BLaER1 (cell line): ENCODE measurements around the gene MFSD2A.

ENCODE experiments used
- H3K27ac ChIP-seq: shearing (Covaris generic); formaldehyde crosslinking; 2 replicates; pipeline ENCODE4 v1.8.1; 2022
- H3K27me3 ChIP-seq: shearing (Covaris generic); formaldehyde crosslinking; 2 replicates; pipeline ENCODE4 v1.8.1; 2022
- H3K36me3 ChIP-seq: shearing (Covaris generic); formaldehyde crosslinking; 2 replicates; pipeline ENCODE4 v1.8.1; 2022
- H3K4me1 ChIP-seq: shearing (Covaris generic); formaldehyde crosslinking; 2 replicates; pipeline ENCODE4 v1.8.1; 2022
- H3K4me2 ChIP-seq: shearing (Covaris generic); formaldehyde crosslinking; 2 replicates; pipeline ENCODE4 v1.8.1; 2022
- H3K4me3 ChIP-seq: shearing (Covaris generic); formaldehyde crosslinking; 2 replicates; pipeline ENCODE4 v1.8.1; 2022
- H3K9ac ChIP-seq: shearing (Covaris generic); formaldehyde crosslinking; 2 replicates; pipeline ENCODE4 v1.8.1; 2022
- H3K9me3 ChIP-seq: shearing (Covaris generic); formaldehyde crosslinking; 2 replicates; pipeline ENCODE4 v1.8.1; 2022
- H4K20me1 ChIP-seq: shearing (Covaris generic); formaldehyde crosslinking; 2 replicates; pipeline ENCODE4 v1.8.1; 2022
- Cebpa-rat ChIP-seq: shearing (Covaris generic); IDR thresholded peaks from 2 replicates; pipeline ENCODE4 v1.8.1; 2022

The MFSD2A gene

DNA sequence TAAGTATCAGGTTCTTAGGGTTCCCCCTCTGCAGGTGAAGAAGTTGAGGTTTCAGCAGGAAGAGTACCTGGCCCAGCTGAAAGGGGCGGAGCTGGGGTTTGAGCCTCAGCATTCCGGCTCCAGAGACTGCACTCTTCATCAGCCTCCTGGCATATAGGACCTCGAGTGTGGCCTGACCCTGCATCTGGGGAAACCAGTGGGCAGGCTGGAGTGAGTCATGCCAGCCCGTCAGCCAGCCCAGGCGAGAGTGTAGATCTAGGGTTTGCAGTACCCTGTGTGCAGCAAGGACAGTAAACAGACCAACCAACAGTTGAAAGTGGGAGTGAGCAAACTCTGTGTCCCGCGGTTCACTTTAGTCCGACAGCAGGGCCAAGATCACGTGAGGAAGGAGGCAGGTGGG, 14.1 kb downstream of the MFSD2A start:
- TF ChIP-seq Cebpa-rat, result no peak
- H3K36me3 ChIP-seq, result peaks cover 67% of the 10 kb centered on the region
- H3K27ac ChIP-seq, result no peak overlapping the region
- H3K27me3 ChIP-seq, result no peaks in the 10 kb centered on the region
- no peak overlapping the region for H3K4me2 ChIP-seq
- H3K4me1 ChIP-seq, result peaks cover 9% of the 10 kb centered on the region
- no peaks in the 10 kb centered on the region for H3K9me3 ChIP-seq
- no peak overlapping the region for H3K4me3 ChIP-seq
- no peak overlapping the region for H3K9ac ChIP-seq
- no peaks in the 10 kb centered on the region for H4K20me1 ChIP-seq

DNA sequence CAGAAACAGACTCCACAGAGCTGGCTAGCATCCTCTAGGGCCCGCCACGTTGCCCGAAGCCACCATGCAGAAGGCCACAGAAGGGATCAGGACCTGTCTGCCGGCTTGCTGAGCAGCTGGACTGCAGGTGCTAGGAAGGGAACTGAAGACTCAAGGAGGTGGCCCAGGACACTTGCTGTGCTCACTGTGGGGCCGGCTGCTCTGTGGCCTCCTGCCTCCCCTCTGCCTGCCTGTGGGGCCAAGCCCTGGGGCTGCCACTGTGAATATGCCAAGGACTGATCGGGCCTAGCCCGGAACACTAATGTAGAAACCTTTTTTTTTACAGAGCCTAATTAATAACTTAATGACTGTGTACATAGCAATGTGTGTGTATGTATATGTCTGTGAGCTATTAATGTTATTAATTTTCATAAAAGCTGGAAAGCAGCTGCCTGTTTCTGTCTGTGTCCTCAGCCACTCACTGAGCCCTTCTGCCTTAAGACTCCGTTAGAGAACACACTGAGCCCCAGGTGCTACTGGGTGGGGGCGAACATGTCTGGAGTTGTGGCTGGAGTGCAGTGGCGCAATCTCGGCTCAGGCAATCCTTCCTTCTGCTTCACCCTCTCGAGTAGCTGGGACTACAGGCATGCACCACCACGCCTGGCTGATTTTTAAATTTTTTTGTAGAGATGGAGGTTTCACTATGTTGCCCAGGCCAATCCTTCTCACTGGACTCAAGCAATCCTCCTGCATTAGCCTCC, 14.8 kb downstream of the MFSD2A start:
- Histone ChIP-seq H3K4me3 (no peak overlapping the region), H3K4me2 (no peak overlapping the region; the same call in 1 of the 2 replicates), H3K27ac (no peak overlapping the region), H3K9ac (no peak overlapping the region), H3K36me3 (peaks cover 61% of the 10 kb centered on the region), H3K27me3 (no peaks in the 10 kb centered on the region), H3K4me1 (peaks cover 9% of the 10 kb centered on the region), H4K20me1 (no peaks in the 10 kb centered on the region), H3K9me3 (no peaks in the 10 kb centered on the region)
- TF ChIP-seq Cebpa-rat, result no peak

DNA sequence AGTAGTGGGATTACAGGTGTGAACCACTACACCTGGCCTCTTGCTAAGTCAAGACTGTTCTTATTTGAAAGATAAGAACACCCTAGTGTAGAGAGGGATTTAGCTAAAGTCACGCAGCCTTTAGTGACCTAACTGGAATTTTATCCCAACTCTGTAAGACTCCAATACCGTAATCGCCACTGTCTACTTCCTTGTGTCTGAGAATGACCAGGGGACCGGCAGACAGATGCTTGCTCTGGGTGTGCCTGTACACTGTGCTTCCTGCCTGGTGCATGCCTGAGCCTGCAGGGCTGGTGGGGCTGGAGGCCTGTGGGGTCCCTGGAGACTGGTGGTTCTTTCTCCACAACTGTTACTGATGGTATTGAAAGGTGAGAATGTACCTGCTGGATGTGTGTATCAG, 15.3 kb downstream of the MFSD2A start:
- Histone ChIP-seq H3K36me3 (peaks cover 55% of the 10 kb centered on the region), H3K4me2 (no peak overlapping the region; the same call in 1 of the 2 replicates), H3K27me3 (no peaks in the 10 kb centered on the region), H3K27ac (no peak overlapping the region), H3K9ac (no peak overlapping the region), H3K9me3 (no peaks in the 10 kb centered on the region), H4K20me1 (no peaks in the 10 kb centered on the region), H3K4me1 (peaks cover 9% of the 10 kb centered on the region), H3K4me3 (no peak overlapping the region)
- TF ChIP-seq Cebpa-rat, result no peak

DNA sequence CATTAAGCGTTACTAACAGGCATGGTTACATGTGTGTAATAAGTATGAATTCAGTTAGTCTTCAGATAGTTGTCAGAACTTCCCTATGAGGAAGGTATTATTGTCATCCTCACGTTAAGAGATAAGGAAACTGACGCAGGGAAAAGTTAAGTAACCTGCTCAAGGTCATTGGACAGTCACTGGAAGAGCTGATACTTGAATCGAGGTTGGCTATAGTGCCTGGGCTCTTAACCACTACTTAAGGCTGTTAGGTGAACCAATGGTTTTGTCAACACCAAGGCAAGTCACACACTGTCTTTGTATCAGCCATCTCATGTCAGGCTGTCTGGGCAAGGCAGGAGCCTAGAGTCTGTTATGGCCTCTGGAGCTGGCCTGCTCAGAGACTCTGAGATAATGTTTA, 16.2 kb downstream of the MFSD2A start:
- Histone ChIP-seq H3K4me3 (no peak overlapping the region), H3K4me2 (no peak overlapping the region), H4K20me1 (no peaks in the 10 kb centered on the region), H3K27ac (no peak overlapping the region), H3K4me1 (peaks cover 9% of the 10 kb centered on the region), H3K9me3 (no peaks in the 10 kb centered on the region), H3K27me3 (no peaks in the 10 kb centered on the region), H3K9ac (no peak overlapping the region), H3K36me3 (peaks cover 46% of the 10 kb centered on the region)
- no peak for TF ChIP-seq Cebpa-rat

DNA sequence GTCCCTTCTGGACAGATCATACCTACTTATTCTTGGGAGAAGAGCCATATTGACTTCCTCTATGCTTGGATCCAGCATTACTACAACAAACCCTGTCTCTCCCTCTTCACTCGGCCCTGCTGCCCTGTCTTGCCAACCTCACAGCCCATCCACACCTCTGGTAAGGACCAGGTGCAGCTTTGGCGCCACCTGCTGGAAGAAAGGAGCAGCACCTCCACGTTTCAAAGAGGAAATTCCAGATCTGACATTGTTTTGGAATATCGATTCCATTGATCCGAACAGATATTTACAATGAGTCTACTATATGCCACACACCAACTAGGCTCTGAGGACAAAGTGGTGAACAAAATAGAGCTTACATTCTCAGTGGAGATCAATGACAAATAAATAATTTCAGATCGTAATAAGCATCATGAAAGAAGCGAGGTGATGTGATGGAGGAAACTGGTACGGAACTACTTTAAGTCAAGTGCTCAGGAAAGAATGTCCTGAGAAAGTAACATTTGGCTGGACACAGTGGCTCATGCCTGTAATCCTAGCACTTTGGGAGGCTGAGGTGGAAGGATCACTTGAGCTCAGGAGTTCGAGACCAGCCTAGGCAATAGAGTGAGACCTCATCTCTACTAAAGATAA, 18.7 kb downstream of the MFSD2A start:
- Histone ChIP-seq H3K9me3 (no peaks in the 10 kb centered on the region), H3K4me2 (no peak overlapping the region), H3K27ac (no peak overlapping the region), H3K4me1 (peaks cover 9% of the 10 kb centered on the region), H3K36me3 (peaks cover 21% of the 10 kb centered on the region), H4K20me1 (no peaks in the 10 kb centered on the region), H3K27me3 (no peaks in the 10 kb centered on the region), H3K9ac (no peak overlapping the region), H3K4me3 (no peak overlapping the region)
- no peak for TF ChIP-seq Cebpa-rat

DNA sequence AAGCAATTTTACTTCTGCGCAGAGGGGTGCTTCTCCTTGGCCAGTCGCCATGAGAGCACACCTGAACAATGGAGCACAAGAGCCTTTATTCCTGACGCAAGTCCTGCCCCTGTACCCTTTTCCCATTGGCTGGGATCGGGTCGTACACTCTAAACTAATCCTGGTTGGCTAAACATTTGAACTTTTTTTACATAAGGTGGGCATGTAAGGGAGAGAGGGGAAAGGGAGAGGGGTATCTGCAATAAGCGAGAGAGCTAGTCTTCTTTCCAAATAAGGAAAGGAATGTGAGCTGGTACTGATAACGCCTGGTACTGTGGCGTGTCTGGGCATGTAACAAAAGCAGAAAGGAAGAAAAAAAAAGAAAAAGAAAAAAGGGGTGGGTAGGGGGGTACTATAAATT, 21.8 kb downstream of the MFSD2A start:
- no peak for TF ChIP-seq Cebpa-rat
- no peaks in the 10 kb centered on the region for H3K9me3 ChIP-seq
- no peak overlapping the region for H3K27ac ChIP-seq
- H3K4me1 ChIP-seq, result no peaks in the 10 kb centered on the region
- no peaks in the 10 kb centered on the region for H4K20me1 ChIP-seq
- H3K9ac ChIP-seq, result no peak overlapping the region
- H3K4me2 ChIP-seq, result no peak overlapping the region
- H3K27me3 ChIP-seq, result no peaks in the 10 kb centered on the region
- no peak overlapping the region for H3K4me3 ChIP-seq
- H3K36me3 ChIP-seq, result no peaks in the 10 kb centered on the region

DNA sequence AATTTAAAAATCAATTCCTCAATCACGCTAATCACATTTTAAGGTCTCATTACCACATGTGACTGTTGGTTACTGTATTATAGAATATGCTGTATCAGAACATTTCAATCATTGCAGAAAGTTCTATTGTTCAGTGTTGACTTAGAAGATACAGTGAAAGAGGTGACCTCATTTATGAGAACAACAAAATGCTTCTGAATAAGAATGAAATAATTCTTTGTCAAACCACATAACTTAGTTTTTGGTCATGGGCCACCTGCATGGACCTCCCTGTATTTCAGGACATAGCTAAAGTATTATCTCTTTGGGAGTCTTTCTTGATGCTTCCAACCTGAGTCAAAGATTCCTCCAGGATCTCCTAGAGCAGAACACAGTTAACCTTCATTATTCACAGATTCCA, 22.3 kb downstream of the MFSD2A start:
- TF ChIP-seq Cebpa-rat, result no peak
- H3K9me3 ChIP-seq, result no peaks in the 10 kb centered on the region
- H3K27me3 ChIP-seq, result no peaks in the 10 kb centered on the region

DNA sequence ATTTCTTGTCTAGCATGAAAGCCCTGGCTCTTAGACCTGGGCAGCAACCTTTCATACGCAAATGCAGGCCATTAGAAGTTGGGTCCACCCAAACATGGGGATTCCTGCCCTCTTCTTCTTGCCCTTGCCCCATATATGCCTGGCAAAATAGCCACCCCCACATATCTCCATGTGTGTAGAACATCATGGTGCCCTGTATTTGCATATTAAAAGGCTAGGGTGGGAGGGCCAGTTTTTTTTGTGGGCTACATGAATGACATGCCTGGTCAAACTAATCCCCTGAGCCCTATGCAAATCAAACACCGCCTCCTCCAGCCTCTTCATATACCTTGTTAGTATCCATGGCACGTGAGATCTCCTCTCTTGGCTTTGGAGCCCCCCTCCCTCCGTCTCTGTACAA, 24.7 kb downstream of the MFSD2A start:
- no peaks in the 10 kb centered on the region for H3K4me1 ChIP-seq
- H3K4me3 ChIP-seq, result no peak overlapping the region
- H3K4me2 ChIP-seq, result no peak overlapping the region
- H3K36me3 ChIP-seq, result no peaks in the 10 kb centered on the region
- TF ChIP-seq Cebpa-rat, result no peak
- no peaks in the 10 kb centered on the region for H3K9me3 ChIP-seq
- no peak overlapping the region for H3K27ac ChIP-seq
- H3K27me3 ChIP-seq, result no peaks in the 10 kb centered on the region
- no peak overlapping the region for H3K9ac ChIP-seq
- H4K20me1 ChIP-seq, result no peaks in the 10 kb centered on the region

More for the DNA sequence above, 22.3 kb downstream of the MFSD2A start:
- Histone ChIP-seq H3K9ac (no peak overlapping the region), H3K4me3 (no peak overlapping the region), H3K36me3 (no peaks in the 10 kb centered on the region), H3K4me1 (no peaks in the 10 kb centered on the region), H3K27ac (no peak overlapping the region), H3K4me2 (no peak overlapping the region), H4K20me1 (no peaks in the 10 kb centered on the region)

DNA sequence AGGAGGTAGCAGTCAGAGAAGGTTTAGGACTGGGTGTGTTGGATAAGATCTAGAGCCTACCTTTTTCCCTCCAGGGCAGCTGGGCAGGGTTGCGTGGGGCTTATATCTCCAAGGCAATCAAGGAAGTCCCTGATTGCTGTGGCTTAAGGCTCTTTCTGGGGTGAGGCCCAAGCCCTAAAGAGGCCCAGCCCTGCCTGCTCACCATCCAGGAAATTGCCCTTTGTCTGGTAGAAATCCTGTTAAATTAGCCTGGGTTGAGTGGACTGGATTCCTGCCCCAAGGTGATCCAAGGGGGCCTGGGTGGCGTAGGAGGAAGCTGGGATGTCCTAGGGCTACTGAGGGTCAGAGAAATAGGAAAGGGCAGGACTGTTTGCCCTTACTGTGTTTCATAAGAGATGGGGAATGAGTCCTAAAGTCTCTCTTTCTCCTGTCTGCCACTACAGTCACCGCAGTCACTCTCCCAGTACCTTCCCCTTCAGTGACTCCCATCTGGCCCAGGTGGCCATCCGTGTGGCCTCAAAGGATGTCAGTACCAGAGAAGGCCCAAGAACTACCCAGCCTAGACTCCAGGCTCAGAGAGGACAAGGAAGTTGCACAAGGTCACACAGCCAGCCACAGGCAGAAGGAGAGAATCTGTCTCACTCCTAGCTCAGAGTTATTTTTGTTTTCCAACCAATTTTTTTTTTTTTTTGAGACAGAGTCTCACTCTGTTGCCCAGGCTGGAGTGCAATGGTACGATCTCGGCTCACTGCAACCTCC, 25.8 kb downstream of the MFSD2A start:
- no peak overlapping the region for H3K27ac ChIP-seq

DNA sequence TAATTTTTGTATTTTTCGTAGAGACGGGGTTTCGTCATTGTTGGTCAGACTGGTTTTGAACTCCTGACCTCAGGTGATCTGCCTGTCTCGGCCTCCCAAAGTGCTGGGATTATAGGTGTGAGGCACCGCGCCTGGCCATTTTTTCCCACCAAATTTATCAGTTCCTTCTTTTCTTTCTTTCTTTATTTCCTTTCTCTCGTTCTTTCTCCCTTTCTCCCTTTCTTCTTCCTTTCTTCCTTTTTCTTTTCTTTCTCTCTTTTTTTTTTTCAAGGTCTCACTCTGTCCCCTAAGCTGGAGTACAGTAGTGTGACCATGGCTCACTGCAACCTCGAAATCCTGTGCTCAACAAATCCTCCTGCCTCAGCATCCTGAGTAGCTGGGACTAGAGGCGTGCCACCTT, 26.4 kb downstream of the MFSD2A start:
- no peaks in the 10 kb centered on the region for H4K20me1 ChIP-seq
- no peak overlapping the region for H3K9ac ChIP-seq
- H3K4me2 ChIP-seq, result no peak overlapping the region
- no peaks in the 10 kb centered on the region for H3K27me3 ChIP-seq
- no peaks in the 10 kb centered on the region for H3K4me1 ChIP-seq
- H3K9me3 ChIP-seq, result no peaks in the 10 kb centered on the region
- H3K4me3 ChIP-seq, result no peak overlapping the region
- no peaks in the 10 kb centered on the region for H3K36me3 ChIP-seq
- no peak overlapping the region for H3K27ac ChIP-seq
- no peak for TF ChIP-seq Cebpa-rat

More for the DNA sequence above, 25.8 kb downstream of the MFSD2A start:
- no peaks in the 10 kb centered on the region for H3K4me1 ChIP-seq
- H3K4me2 ChIP-seq, result no peak overlapping the region
- H3K9me3 ChIP-seq, result no peaks in the 10 kb centered on the region
- TF ChIP-seq Cebpa-rat, result no peak
- no peaks in the 10 kb centered on the region for H3K27me3 ChIP-seq
- H3K4me3 ChIP-seq, result no peak overlapping the region
- H3K36me3 ChIP-seq, result no peaks in the 10 kb centered on the region
- H4K20me1 ChIP-seq, result no peaks in the 10 kb centered on the region
- H3K9ac ChIP-seq, result no peak overlapping the region
